HepG2 (cell line): ENCODE data around the gene WFDC9. TPM values are rescaled to one million over a fixed set of nuclear protein-coding genes. Genes with fewer than 3 reads are reported as not detected.
A peak's percentile ranks its signal among the peaks of the same experiment; 100 is the strongest.

ENCODE experiments used
- ATAC-seq: fragments of 200-7000 bp; cut with Tn5 transposase; 3 replicates; pipeline ENCODE4 v1.9.1; 2020; ENCODE audit warnings: mild to moderate bottlenecking, moderate library complexity
- BruUV-seq: library from RNA; stranded (reverse); fragments of 400-500 nt; replicated peaks from 2 replicates; lab custom pipeline; 2021; lab: Mats Ljungman, UMichigan
- CTCF ChIA-PET: fragments of 300-600 bp; formaldehyde crosslinking; extraction: SDS; loops from one replicate; lab custom pipeline; 2021; ENCODE audit warnings: low total read pairs, inconsistent platforms, low intra/inter-chr PET ratio; lab: Yijun Ruan, JAX
- POLR2A ChIA-PET: fragments of 350-600 bp; sonication (Branson Sonifier 250); formaldehyde crosslinking; loops from one replicate; lab custom pipeline; 2020; ENCODE audit warnings: antibody characterized with exemption, inconsistent platforms; lab: Yijun Ruan, JAX
- DNase-seq: peaks from one replicate; pipeline ENCODE4 v3.0.0-alpha.2; 2015; ENCODE audit warnings: low spot score
- FAIRE-seq: peaks from 3 replicates; lab custom pipeline; 2011; peaks lifted over from hg19 to GRCh38; lab: Jason Lieb, UNC
- H2AFZ ChIP-seq: one replicate; pipeline ENCODE4 v1.6.1; 2011; ENCODE audit warnings: low read length, inconsistent platforms
- H3K27ac ChIP-seq: fragments of 300-600 bp; 3 replicates; pipeline ENCODE4 v1.8.0; 2011; ENCODE audit warnings: mixed run types, mild to moderate bottlenecking, mixed read lengths, low read length, inconsistent platforms; ENCODE audit not compliant: insufficient read depth; ENCODE audit errors: extremely low read length
- H3K27me3 ChIP-seq, 2 experiments: fragments of 200-600 bp in 1 of 2; 2 replicates in 1 of 2; 3 replicates in 1 of 2; pipeline versions ENCODE4 v1.6.0 to v1.8.0; 2011; ENCODE audit warnings: low read length in 2 of 2, mild to moderate bottlenecking in 2 of 2, moderate library complexity in 2 of 2, inconsistent platforms in 1 of 2; ENCODE audit not compliant: insufficient read depth in 2 of 2, control insufficient read depth in 1 of 2
- H3K36me3 ChIP-seq, 2 experiments: fragments of 200-600 bp in 1 of 2; replicated peaks in 1 of 2; 2 replicates in 1 of 2; 3 replicates in 1 of 2; pipeline versions ENCODE4 v1.5.1 to v1.8.0; 2011; ENCODE audit warnings: low read length in 2 of 2, inconsistent platforms in 1 of 2; ENCODE audit not compliant: insufficient read depth in 2 of 2, control insufficient read depth in 1 of 2
- H3K4me1 ChIP-seq: 2 replicates; pipeline ENCODE4 v1.5.1; 2012; ENCODE audit warnings: low read length, inconsistent platforms; ENCODE audit not compliant: insufficient read depth
- H3K4me2 ChIP-seq: 2 replicates; pipeline ENCODE4 v1.6.0; 2011; ENCODE audit warnings: low read depth, low read length, inconsistent platforms
- H3K4me3 ChIP-seq, 3 experiments: fragments of 200-600 bp in 1 of 3; sonication (generic), shearing (Covaris generic) in 1 of 3; replicated peaks in 1 of 3; 2 replicates each; pipeline ENCODE4 v1.5.1; 2011 to 2016; ENCODE audit warnings: low read length in 3 of 3, inconsistent platforms in 2 of 3, low read depth in 2 of 3, mild to moderate bottlenecking in 2 of 3, control low read depth in 1 of 3, mixed read lengths in 1 of 3; ENCODE audit not compliant: insufficient read depth in 1 of 3
- H3K79me2 ChIP-seq: one replicate; pipeline ENCODE4 v1.6.1; 2011; ENCODE audit warnings: low read length, inconsistent platforms; ENCODE audit not compliant: insufficient read depth
- H3K9ac ChIP-seq: 2 replicates; pipeline ENCODE4 v1.6.0; 2011; ENCODE audit warnings: mild to moderate bottlenecking, low read depth, low read length, inconsistent platforms; ENCODE audit not compliant: insufficient read depth
- H3K9me3 ChIP-seq: 2 replicates; pipeline ENCODE4 v1.5.1; 2012; ENCODE audit warnings: mild to moderate bottlenecking, low read length
- H4K20me1 ChIP-seq: 2 replicates; pipeline ENCODE4 v1.6.0; 2011; ENCODE audit warnings: inconsistent platforms, mild to moderate bottlenecking, low read length, moderate library complexity; ENCODE audit not compliant: insufficient read depth
- DMAP1 ChIP-seq: IDR thresholded peaks from 2 replicates; pipeline ENCODE4 v1.6.1; 2016
- EP300 ChIP-seq, 3 experiments: sonication (generic) in 1 of 3; formaldehyde crosslinking in 1 of 3; IDR thresholded peaks; 2 replicates each; pipeline versions ENCODE4 v1.5.1 to v1.6.1; 2011 to 2020; ENCODE audit warnings: low read depth in 2 of 3, low read length in 2 of 3, borderline replicate concordance in 1 of 3, improper control_type of control experiment in 1 of 3, mild to moderate bottlenecking in 1 of 3, missing genetic modification reagents in 1 of 3, moderate library complexity in 1 of 3
- ERF ChIP-seq: IDR thresholded peaks from 2 replicates; pipeline ENCODE4 v1.6.1; 2018; ENCODE audit warnings: missing biosample characterization, missing genetic modification reagents
- FOXA1 ChIP-seq, 2 experiments: fragments of 450-650 bp in 1 of 2; sonication (generic) in 1 of 2; formaldehyde crosslinking in 1 of 2; IDR thresholded peaks; 2 replicates each; pipeline versions ENCODE4 v1.4.0 to v1.6.1; 2016 to 2020; ENCODE audit warnings: missing genetic modification reagents in 1 of 2
- FOXP1 ChIP-seq, 2 experiments: fragments of 450-650 bp in 1 of 2; IDR thresholded peaks; 2 replicates each; pipeline ENCODE4 v1.6.1; 2017 to 2018; ENCODE audit warnings: antibody characterized with exemption in 1 of 2
- GABPB1 ChIP-seq: IDR thresholded peaks from 2 replicates; pipeline ENCODE4 v1.6.1; 2016; ENCODE audit warnings: mild to moderate bottlenecking, missing genetic modification reagents, moderate library complexity, missing compliant biosample characterization
- MIXL1 ChIP-seq: IDR thresholded peaks from 2 replicates; pipeline ENCODE4 v1.6.1; 2016
- TBX3 ChIP-seq: fragments of 450-650 bp; IDR thresholded peaks from 2 replicates; pipeline ENCODE4 v1.6.1; 2017; ENCODE audit warnings: antibody characterized with exemption, mild to moderate bottlenecking, inconsistent platforms, borderline replicate concordance
- U2AF2 ChIP-seq: fragments of 200-400 bp; formaldehyde crosslinking; IDR thresholded peaks from 2 replicates; pipeline ENCODE4 v1.6.1; 2017; ENCODE audit warnings: low read depth, mild to moderate bottlenecking, low read length
- ZNF326 ChIP-seq: sonication (generic); formaldehyde crosslinking; IDR thresholded peaks from 2 replicates; pipeline ENCODE4 v1.4.0; 2020; ENCODE audit warnings: missing genetic modification reagents, borderline replicate concordance
- ZNF510 ChIP-seq: sonication (generic); formaldehyde crosslinking; IDR thresholded peaks from 2 replicates; pipeline ENCODE4 v1.4.0; 2020; ENCODE audit warnings: low read depth, mild to moderate bottlenecking, missing genetic modification reagents
- WGBS: methylation state at CpG from one replicate; pipeline ENCODE4 v1.1.6; 2017; ENCODE audit warnings: low lambda C conversion rate; 5-methylcytosine and 5-hydroxymethylcytosine counted together
- in situ Hi-C: cut with HindIII; loops from 2 replicates; pipeline ENCODE4 v1.10.0; 2017; ENCODE audit warnings: low pct_unique_long_range_greater_than_20kb; ENCODE audit not compliant: extremely low pct_ligation_motif_present
- intact Hi-C: fragments of 100-400 bp; cut with micrococcal nuclease; formaldehyde crosslinking; loops from one replicate; pipeline ENCODE4 v1.10.0; 2022; ENCODE audit not compliant: unreplicated experiment
- polyA plus RNA-seq, 8 experiments: library from polyadenylated mRNA; depleted of rRNA in 3 of 8; stranded (reverse) in 7 of 8; unstranded in 1 of 8; fragments of >200 nt; fragmentation: Illumina TruSeq in 4 of 8; extraction: Trizol in 4 of 8; gene quantifications; 2 replicates each; pipeline versions ENCODE4 v1.2.1 to v1.2.3, GENCODE V29; 2011 to 2016; ENCODE audit warnings: low read depth in 4 of 8, missing spikeins in 1 of 8, mixed read lengths in 1 of 8; ENCODE audit not compliant: insufficient read depth in 1 of 8
- total RNA-seq, 5 experiments: library from RNA; depleted of rRNA; stranded (reverse); fragments of >200 nt; fragmentation: Illumina TruSeq; extraction: Trizol; gene quantifications; 2 replicates each; pipeline ENCODE4 v1.2.3, GENCODE V29; 2016; ENCODE audit warnings: low read depth in 1 of 5
- TF ChIP-seq, protein P1 (sequence below): IDR thresholded peaks from 2 replicates; pipeline ENCODE4 v1.4.0; 2020; ENCODE audit warnings: mild to moderate bottlenecking, missing genetic modification reagents
- TF ChIP-seq, protein P2 (sequence below): sonication (generic); formaldehyde crosslinking; IDR thresholded peaks from 2 replicates; pipeline ENCODE4 v1.5.1; 2020; ENCODE audit warnings: mild to moderate bottlenecking, missing genetic modification reagents, borderline replicate concordance
- TF ChIP-seq, protein P3 (sequence below): IDR thresholded peaks from 2 replicates; pipeline ENCODE4 v1.6.1; 2016

The WFDC9 gene
- total and polyA plus RNA-seq, 2 of the 13 experiments (the other 11 are each of a cell fraction or from before 2014, with no cell fraction given): not detected

DNA sequence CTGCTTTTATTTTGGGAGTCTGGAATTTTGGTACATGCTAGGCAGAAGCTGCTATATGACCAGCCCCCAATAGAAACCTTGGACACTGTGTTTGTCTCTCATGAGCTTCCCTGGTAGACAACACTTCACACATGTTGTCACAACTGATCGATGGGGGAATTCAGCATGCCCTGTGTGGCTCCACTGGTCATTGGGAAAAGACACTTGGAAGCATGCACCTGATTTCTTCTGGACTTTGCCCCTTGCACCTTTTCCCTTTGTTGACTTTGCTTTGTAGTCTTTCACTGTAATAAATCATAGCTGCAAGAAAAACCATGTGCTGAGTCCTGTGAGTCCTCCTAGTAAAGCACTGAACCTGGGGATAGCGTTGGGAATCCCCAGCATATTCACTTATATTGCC lies 9.5 kb downstream of the WFDC9 start:
- Histone ChIP-seq H3K4me3 (no peak overlapping the region), H3K36me3 (no peaks in the 10 kb centered on the region), H3K9me3 (no peaks in the 10 kb centered on the region), H3K4me1 (peaks cover 11% of the 10 kb centered on the region), H3K27me3 (no peaks in the 10 kb centered on the region), H3K27ac (no peak overlapping the region), H3K79me2 (no peaks in the 10 kb centered on the region), H4K20me1 (no peaks in the 10 kb centered on the region), H3K4me2 (peak overlapping the region; percentile 6; the same call in 1 of the 2 replicates), H2AFZ (no peak overlapping the region), H3K9ac (no peak overlapping the region)
- POLR2A ChIA-PET: no interaction called here
- FAIRE-seq (peak; percentile 88), DNase-seq (peak; percentile 66), ATAC-seq (peak; percentile 79)
- in situ Hi-C loops: no loop called here
- 7% methylated on average over 2 of the region's 2 CpGs for WGBS
- BruUV-seq: no TSS peak
- intact Hi-C loops: no loop called here
- CTCF ChIA-PET: no interaction called here
- TF ChIP-seq TBX3 (peak; percentile 53; the same call in 1 of the 2 replicates), ZNF510 (CRISPR knock-in tag) (no peak), DMAP1 (0 out of 2 replicates have a peak, but pooled peaks have one; percentile 34), FOXP1 (IDR thresholded peaks at IDR 0.05) (no peak), FOXP1 (CRISPR knock-in tag; IDR thresholded peaks at IDR 0.05) (peak; percentile 73), FOXA1 (IDR thresholded peaks at IDR 0.05) (no peak), FOXA1 (CRISPR knock-in tag; IDR thresholded peaks at IDR 0.05) (peak; percentile 73), GABPB1 (CRISPR knock-in tag) (peak; percentile 29; the same call in 1 of the 2 replicates), ZNF326 (CRISPR knock-in tag) (no peak), U2AF2 (no peak), MIXL1 (CRISPR knock-in tag) (peak; percentile 40; the same call in 1 of the 2 replicates), EP300 (IDR thresholded peaks at IDR 0.05; ENCODE audit: low read depth in 2 of 2, low read length in 2 of 2) (no peak), EP300 (CRISPR knock-in tag; IDR thresholded peaks at IDR 0.05; ENCODE audit: borderline replicate concordance) (0 out of 2 replicates have a peak, but pooled peaks have one; percentile 39), ERF (CRISPR knock-in tag) (0 out of 2 replicates have a peak, but pooled peaks have one; percentile 31)
- TF ChIP-seq, protein P1, sequence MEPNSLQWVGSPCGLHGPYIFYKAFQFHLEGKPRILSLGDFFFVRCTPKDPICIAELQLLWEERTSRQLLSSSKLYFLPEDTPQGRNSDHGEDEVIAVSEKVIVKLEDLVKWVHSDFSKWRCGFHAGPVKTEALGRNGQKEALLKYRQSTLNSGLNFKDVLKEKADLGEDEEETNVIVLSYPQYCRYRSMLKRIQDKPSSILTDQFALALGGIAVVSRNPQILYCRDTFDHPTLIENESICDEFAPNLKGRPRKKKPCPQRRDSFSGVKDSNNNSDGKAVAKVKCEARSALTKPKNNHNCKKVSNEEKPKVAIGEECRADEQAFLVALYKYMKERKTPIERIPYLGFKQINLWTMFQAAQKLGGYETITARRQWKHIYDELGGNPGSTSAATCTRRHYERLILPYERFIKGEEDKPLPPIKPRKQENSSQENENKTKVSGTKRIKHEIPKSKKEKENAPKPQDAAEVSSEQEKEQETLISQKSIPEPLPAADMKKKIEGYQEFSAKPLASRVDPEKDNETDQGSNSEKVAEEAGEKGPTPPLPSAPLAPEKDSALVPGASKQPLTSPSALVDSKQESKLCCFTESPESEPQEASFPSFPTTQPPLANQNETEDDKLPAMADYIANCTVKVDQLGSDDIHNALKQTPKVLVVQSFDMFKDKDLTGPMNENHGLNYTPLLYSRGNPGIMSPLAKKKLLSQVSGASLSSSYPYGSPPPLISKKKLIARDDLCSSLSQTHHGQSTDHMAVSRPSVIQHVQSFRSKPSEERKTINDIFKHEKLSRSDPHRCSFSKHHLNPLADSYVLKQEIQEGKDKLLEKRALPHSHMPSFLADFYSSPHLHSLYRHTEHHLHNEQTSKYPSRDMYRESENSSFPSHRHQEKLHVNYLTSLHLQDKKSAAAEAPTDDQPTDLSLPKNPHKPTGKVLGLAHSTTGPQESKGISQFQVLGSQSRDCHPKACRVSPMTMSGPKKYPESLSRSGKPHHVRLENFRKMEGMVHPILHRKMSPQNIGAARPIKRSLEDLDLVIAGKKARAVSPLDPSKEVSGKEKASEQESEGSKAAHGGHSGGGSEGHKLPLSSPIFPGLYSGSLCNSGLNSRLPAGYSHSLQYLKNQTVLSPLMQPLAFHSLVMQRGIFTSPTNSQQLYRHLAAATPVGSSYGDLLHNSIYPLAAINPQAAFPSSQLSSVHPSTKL (CRISPR knock-in tag): peak; percentile 78
- TF ChIP-seq, protein P2, sequence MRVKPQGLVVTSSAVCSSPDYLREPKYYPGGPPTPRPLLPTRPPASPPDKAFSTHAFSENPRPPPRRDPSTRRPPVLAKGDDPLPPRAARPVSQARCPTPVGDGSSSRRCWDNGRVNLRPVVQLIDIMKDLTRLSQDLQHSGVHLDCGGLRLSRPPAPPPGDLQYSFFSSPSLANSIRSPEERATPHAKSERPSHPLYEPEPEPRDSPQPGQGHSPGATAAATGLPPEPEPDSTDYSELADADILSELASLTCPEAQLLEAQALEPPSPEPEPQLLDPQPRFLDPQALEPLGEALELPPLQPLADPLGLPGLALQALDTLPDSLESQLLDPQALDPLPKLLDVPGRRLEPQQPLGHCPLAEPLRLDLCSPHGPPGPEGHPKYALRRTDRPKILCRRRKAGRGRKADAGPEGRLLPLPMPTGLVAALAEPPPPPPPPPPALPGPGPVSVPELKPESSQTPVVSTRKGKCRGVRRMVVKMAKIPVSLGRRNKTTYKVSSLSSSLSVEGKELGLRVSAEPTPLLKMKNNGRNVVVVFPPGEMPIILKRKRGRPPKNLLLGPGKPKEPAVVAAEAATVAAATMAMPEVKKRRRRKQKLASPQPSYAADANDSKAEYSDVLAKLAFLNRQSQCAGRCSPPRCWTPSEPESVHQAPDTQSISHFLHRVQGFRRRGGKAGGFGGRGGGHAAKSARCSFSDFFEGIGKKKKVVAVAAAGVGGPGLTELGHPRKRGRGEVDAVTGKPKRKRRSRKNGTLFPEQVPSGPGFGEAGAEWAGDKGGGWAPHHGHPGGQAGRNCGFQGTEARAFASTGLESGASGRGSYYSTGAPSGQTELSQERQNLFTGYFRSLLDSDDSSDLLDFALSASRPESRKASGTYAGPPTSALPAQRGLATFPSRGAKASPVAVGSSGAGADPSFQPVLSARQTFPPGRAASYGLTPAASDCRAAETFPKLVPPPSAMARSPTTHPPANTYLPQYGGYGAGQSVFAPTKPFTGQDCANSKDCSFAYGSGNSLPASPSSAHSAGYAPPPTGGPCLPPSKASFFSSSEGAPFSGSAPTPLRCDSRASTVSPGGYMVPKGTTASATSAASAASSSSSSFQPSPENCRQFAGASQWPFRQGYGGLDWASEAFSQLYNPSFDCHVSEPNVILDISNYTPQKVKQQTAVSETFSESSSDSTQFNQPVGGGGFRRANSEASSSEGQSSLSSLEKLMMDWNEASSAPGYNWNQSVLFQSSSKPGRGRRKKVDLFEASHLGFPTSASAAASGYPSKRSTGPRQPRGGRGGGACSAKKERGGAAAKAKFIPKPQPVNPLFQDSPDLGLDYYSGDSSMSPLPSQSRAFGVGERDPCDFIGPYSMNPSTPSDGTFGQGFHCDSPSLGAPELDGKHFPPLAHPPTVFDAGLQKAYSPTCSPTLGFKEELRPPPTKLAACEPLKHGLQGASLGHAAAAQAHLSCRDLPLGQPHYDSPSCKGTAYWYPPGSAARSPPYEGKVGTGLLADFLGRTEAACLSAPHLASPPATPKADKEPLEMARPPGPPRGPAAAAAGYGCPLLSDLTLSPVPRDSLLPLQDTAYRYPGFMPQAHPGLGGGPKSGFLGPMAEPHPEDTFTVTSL (CRISPR knock-in tag): peak; percentile 58; the same call in 1 of the 2 replicates
- TF ChIP-seq, protein P3, sequence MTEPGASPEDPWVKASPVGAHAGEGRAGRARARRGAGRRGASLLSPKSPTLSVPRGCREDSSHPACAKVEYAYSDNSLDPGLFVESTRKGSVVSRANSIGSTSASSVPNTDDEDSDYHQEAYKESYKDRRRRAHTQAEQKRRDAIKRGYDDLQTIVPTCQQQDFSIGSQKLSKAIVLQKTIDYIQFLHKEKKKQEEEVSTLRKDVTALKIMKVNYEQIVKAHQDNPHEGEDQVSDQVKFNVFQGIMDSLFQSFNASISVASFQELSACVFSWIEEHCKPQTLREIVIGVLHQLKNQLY (CRISPR knock-in tag): peak; percentile 70; the same call in 1 of the 2 replicates
